ENCODE measurements around the gene TM9SF1.

Gene TM9SF1, protein sequence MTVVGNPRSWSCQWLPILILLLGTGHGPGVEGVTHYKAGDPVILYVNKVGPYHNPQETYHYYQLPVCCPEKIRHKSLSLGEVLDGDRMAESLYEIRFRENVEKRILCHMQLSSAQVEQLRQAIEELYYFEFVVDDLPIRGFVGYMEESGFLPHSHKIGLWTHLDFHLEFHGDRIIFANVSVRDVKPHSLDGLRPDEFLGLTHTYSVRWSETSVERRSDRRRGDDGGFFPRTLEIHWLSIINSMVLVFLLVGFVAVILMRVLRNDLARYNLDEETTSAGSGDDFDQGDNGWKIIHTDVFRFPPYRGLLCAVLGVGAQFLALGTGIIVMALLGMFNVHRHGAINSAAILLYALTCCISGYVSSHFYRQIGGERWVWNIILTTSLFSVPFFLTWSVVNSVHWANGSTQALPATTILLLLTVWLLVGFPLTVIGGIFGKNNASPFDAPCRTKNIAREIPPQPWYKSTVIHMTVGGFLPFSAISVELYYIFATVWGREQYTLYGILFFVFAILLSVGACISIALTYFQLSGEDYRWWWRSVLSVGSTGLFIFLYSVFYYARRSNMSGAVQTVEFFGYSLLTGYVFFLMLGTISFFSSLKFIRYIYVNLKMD

GRCh38 chr14:24195186-24196070 is at the start of gene TM9SF1:
TSS of gene TM9SF1 (minus strand) at chr14:24195441. CDS start at chr14:24195019, 422 bp downstream.
- H3K27ac ChIP-seq (ENCODE audit: low read length) = peak within 1 kb of the TSS; percentile 92
- DNase-seq (peak; percentile 92), ATAC-seq (ENCODE audit: insufficient read depth, low read depth) (peak; percentile 94)
- H3K79me2 ChIP-seq (ENCODE audit: insufficient read depth, low read length) = peaks cover 48% of the 10 kb centered on the region
- no peaks in the 10 kb centered on the region for H3K9me3 ChIP-seq (ENCODE audit: insufficient read depth, low read length, severe bottlenecking)
- H3K36me3 ChIP-seq (ENCODE audit: insufficient read depth, low read length) = peaks cover 28% of the 10 kb centered on the region
- TF ChIP-seq EZH2 (IDR thresholded peaks at IDR 0.05; ENCODE audit: borderline replicate concordance, low read depth, low read length, severe bottlenecking) (no peak), CTCF (IDR thresholded peaks at IDR 0.05; ENCODE audit: borderline replicate concordance, extremely low read depth, low read length, poor library complexity, severe bottlenecking) (no peak)
- no peaks in the 10 kb centered on the region for H3K27me3 ChIP-seq (ENCODE audit: insufficient read depth, low read length, poor library complexity)
- peak within 1 kb of the TSS; percentile 96 for H2AFZ ChIP-seq (ENCODE audit: low read depth, low read length)
- peak within 1 kb of the TSS; percentile 96 for H3K9ac ChIP-seq (ENCODE audit: low read depth, low read length)
- H3K4me2 ChIP-seq (ENCODE audit: insufficient read depth, low read length) = peak within 1 kb of the TSS; percentile 69
- H3K4me3 ChIP-seq (ENCODE audit: low read depth in 1 of 2, low read length in 2 of 2) = peak within 1 kb of the TSS; percentile 57 to 68
- H3K4me1 ChIP-seq (ENCODE audit: insufficient read depth, low read length) = peaks cover 44% of the 10 kb centered on the region
- no peaks in the 10 kb centered on the region for H4K20me1 ChIP-seq (ENCODE audit: insufficient read depth, low read length)

DNA sequence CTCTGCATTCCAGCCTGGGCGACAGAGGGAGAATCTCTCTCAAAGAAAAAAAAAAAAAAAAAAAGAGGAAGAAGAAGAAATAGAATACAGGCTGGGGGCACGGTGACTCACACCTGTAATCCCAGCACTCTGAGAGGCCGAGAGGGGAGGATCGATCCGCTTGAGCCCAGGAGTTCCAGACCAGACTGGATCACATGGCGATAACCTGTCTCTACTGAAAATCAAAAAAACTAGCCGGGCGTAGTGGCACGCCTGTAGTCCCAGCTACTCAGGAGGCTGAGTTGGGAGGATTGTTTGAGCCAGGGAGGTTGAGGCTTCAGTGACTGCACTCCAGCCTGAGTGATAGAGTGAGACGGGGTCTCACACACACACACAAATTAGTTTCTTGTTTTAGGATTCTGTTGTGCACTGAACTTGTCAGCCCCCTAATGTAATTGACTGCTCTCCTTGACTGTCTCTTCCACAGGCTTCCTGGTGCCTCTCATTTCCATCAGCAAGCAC is 48.1 kb upstream of the TM9SF1 start:
- Histone ChIP-seq H3K27ac (ENCODE audit: low read length) (peak overlapping the region; percentile 92), H2AFZ (ENCODE audit: low read depth, low read length) (peak overlapping the region; percentile 77), H3K36me3 (ENCODE audit: insufficient read depth, low read length) (peaks cover 28% of the 10 kb centered on the region), H4K20me1 (ENCODE audit: insufficient read depth, low read length) (peaks cover 15% of the 10 kb centered on the region), H3K9me3 (ENCODE audit: insufficient read depth, low read length, severe bottlenecking) (no peaks in the 10 kb centered on the region), H3K79me2 (ENCODE audit: insufficient read depth, low read length) (peaks cover 28% of the 10 kb centered on the region), H3K27me3 (ENCODE audit: insufficient read depth, low read length, poor library complexity) (no peaks in the 10 kb centered on the region), H3K4me1 (ENCODE audit: insufficient read depth, low read length) (peaks cover 45% of the 10 kb centered on the region), H3K4me3 (ENCODE audit: low read depth in 1 of 2, low read length in 2 of 2) (peak overlapping the region; percentile 30 to 70; a peak in 3 of 4 replicates), H3K4me2 (ENCODE audit: insufficient read depth, low read length) (peak overlapping the region; percentile 86), H3K9ac (ENCODE audit: low read depth, low read length) (peak overlapping the region; percentile 69)
- ATAC-seq (ENCODE audit: insufficient read depth, low read depth) = no peak
- TF ChIP-seq EZH2 (IDR thresholded peaks at IDR 0.05; ENCODE audit: borderline replicate concordance, low read depth, low read length, severe bottlenecking) (no peak), CTCF (IDR thresholded peaks at IDR 0.05; ENCODE audit: borderline replicate concordance, extremely low read depth, low read length, poor library complexity, severe bottlenecking) (no peak)
- no peak for DNase-seq

DNA sequence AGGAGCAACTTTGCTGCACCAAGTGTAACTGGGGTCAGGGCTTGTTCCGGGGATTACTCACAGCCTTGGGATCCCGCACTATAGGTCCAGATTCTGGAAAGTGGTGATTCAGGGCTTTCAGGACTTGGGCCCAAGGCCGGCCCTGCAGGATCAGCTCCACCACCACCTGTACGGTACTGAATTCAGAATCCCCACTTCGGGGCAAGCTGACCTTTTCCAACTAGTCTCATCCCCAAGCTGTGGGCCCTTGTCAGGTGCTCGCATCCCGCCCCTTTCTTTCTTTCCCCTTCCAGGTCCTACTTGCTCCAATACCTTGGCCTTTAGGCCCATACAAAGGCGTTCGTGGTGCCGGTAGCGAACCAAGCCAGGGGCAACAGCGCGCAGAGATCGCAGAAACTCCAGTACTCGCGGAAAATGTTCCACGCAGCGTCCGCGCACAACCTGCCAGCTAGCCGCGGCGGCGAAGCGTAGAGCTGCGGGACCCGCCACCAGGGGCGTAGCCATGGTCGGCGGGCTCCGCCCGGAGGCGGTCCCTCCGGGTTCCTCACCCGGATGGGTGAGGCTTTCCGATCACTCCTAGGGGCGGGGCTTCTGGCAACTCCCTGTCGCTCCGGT is 46.7 kb upstream of the TM9SF1 start:
- ATAC-seq (ENCODE audit: insufficient read depth, low read depth) = peak; percentile 84
- Histone ChIP-seq H3K9me3 (ENCODE audit: insufficient read depth, low read length, severe bottlenecking) (no peaks in the 10 kb centered on the region), H3K27me3 (ENCODE audit: insufficient read depth, low read length, poor library complexity) (no peaks in the 10 kb centered on the region), H3K9ac (ENCODE audit: low read depth, low read length) (peak overlapping the region; percentile 69), H4K20me1 (ENCODE audit: insufficient read depth, low read length) (peaks cover 15% of the 10 kb centered on the region), H3K27ac (ENCODE audit: low read length) (peak overlapping the region; percentile 92), H3K4me2 (ENCODE audit: insufficient read depth, low read length) (peak overlapping the region; percentile 86), H3K36me3 (ENCODE audit: insufficient read depth, low read length) (peaks cover 43% of the 10 kb centered on the region), H3K79me2 (ENCODE audit: insufficient read depth, low read length) (peaks cover 28% of the 10 kb centered on the region), H2AFZ (ENCODE audit: low read depth, low read length) (peak overlapping the region; percentile 77), H3K4me1 (ENCODE audit: insufficient read depth, low read length) (peaks cover 46% of the 10 kb centered on the region), H3K4me3 (ENCODE audit: low read depth in 1 of 2, low read length in 2 of 2) (peak overlapping the region; percentile 41 to 70; a peak in 3 of 4 replicates)
- DNase-seq = peak; percentile 93
- TF ChIP-seq EZH2 (IDR thresholded peaks at IDR 0.05; ENCODE audit: borderline replicate concordance, low read depth, low read length, severe bottlenecking) = no peak
- peak; percentile 51 for TF ChIP-seq CTCF (IDR thresholded peaks at IDR 0.05; ENCODE audit: borderline replicate concordance, extremely low read depth, low read length, poor library complexity, severe bottlenecking)
